ENCODE results near the gene DNAJC10.
"Not testable (repeated sequence)": the region's sequence is repeated elsewhere in the genome, so short reads cannot be mapped to it uniquely, and the experiment has no call there.

Gene DNAJC10

GRCh38 chr2:182715892-182716649 is at the start of gene DNAJC10:
DNAJC10 (plus strand) TSS chr2:182716257; CDS start chr2:182718087, 1,830 bp downstream.
- peak within 1 kb of the TSS; percentile 85 for H3K9ac ChIP-seq (ENCODE audit: low read length)
- H3K4me1 ChIP-seq (ENCODE audit: control insufficient read depth, insufficient read depth, low read length), result peaks cover 6% of the 10 kb centered on the region
- H3K36me3 ChIP-seq (ENCODE audit: control insufficient read depth, insufficient read depth, low read length), result no peaks in the 10 kb centered on the region
- H3K4me3 ChIP-seq (ENCODE audit: low read length), result peak within 1 kb of the TSS; percentile 81
- H3K9me3 ChIP-seq (ENCODE audit: control insufficient read depth, low read length), result no peaks in the 10 kb centered on the region
- H3K27me3 ChIP-seq (ENCODE audit: control insufficient read depth, insufficient read depth, low read length), result no peaks in the 10 kb centered on the region

DNA sequence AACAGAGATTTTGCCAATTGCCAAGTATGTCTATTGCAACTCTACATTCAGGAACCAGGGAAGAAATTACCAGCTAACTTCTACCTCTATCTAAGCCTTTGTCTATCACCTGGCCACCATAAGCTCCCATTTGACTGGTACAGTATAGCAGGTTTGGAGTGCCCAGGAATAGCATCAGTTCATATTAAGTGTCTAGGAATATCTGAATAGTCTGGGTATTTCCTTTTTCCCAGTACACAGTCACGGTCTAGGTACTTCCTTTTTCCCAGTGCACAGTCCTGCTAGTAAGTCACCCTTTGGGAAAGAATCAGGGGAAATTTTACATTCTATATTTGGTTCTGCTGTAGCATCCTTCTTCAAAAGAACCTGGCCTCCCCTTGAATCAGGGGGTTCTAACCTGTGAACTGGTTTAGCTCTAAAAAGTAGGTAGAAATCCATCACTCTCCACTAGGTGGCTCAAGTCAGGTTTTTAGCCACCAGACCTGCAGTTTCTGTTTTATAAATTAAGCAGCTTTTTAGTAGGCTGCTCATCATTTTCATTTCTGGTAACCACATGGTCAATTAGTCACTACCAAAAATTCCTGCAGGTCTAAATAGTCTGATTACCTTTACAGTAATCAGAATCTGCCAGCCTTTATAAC is 49.3 kb upstream of the DNAJC10 start:
- H3K36me3 ChIP-seq (ENCODE audit: control insufficient read depth, insufficient read depth, low read length), result no peaks in the 10 kb centered on the region
- H3K27me3 ChIP-seq (ENCODE audit: control insufficient read depth, insufficient read depth, low read length), result no peaks in the 10 kb centered on the region
- no peaks in the 10 kb centered on the region for H3K9me3 ChIP-seq (ENCODE audit: control insufficient read depth, low read length)
- H3K4me1 ChIP-seq (ENCODE audit: control insufficient read depth, insufficient read depth, low read length), result no peaks in the 10 kb centered on the region
- H3K4me3 ChIP-seq (ENCODE audit: low read length), result no peak overlapping the region
- no peak overlapping the region for H3K9ac ChIP-seq (ENCODE audit: low read length)

DNA sequence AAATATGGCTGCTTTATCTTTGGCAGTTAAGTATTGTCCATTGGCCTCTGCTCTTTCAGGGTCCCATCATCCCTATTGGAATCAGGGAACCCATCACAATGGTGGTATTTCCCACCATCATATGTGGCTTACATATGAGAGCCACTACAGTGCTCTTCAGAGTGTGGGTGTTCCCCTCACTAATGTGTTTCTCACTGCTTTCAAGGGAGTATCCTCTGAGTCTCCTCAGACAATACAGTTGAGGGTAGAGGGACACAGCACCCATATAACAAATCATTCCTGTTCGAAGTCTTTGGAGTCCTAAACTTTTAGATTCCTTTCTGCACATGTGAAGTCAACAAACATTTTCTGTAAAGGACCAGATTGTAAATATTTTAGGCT is 48.8 kb upstream of the DNAJC10 start:
- H3K4me3 ChIP-seq (ENCODE audit: low read length), result no peak overlapping the region
- no peak overlapping the region for H3K9ac ChIP-seq (ENCODE audit: low read length)
- H3K27me3 ChIP-seq (ENCODE audit: control insufficient read depth, insufficient read depth, low read length), result no peaks in the 10 kb centered on the region
- no peaks in the 10 kb centered on the region for H3K4me1 ChIP-seq (ENCODE audit: control insufficient read depth, insufficient read depth, low read length)
- H3K9me3 ChIP-seq (ENCODE audit: control insufficient read depth, low read length), result no peaks in the 10 kb centered on the region
- no peaks in the 10 kb centered on the region for H3K36me3 ChIP-seq (ENCODE audit: control insufficient read depth, insufficient read depth, low read length)

DNA sequence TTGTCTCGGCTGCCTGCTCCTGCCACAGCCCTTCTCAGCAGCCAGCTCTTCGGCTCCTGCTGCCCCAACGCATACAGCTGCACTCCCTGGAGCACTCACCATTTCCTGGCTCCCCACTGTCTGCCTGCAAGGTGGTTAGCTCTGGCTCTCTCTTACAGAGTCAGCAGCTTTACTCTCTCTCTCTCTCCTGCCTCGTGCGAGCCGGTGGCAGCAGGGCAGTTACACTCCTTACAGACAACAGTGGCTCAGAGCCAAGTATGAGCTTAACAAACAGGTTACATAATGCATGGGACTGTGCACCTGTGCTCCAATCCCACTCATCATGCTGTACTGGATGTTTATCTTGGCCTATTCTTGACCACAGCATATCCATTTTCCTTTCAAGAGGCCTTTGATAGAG is 47.4 kb upstream of the DNAJC10 start:
- no peak overlapping the region for H3K4me3 ChIP-seq (ENCODE audit: low read length)
- H3K9ac ChIP-seq (ENCODE audit: low read length), result no peak overlapping the region
- H3K36me3 ChIP-seq (ENCODE audit: control insufficient read depth, insufficient read depth, low read length), result no peaks in the 10 kb centered on the region
- no peaks in the 10 kb centered on the region for H3K4me1 ChIP-seq (ENCODE audit: control insufficient read depth, insufficient read depth, low read length)
- no peaks in the 10 kb centered on the region for H3K9me3 ChIP-seq (ENCODE audit: control insufficient read depth, low read length)
- H3K27me3 ChIP-seq (ENCODE audit: control insufficient read depth, insufficient read depth, low read length), result no peaks in the 10 kb centered on the region

GRCh38 chr2:182672466-182673165 is 43.4 kb upstream of the DNAJC10 start:
- Histone ChIP-seq H3K9ac (ENCODE audit: low read length) (no peak overlapping the region), H3K27me3 (ENCODE audit: control insufficient read depth, insufficient read depth, low read length) (no peaks in the 10 kb centered on the region), H3K36me3 (ENCODE audit: control insufficient read depth, insufficient read depth, low read length) (no peaks in the 10 kb centered on the region), H3K4me1 (ENCODE audit: control insufficient read depth, insufficient read depth, low read length) (no peaks in the 10 kb centered on the region), H3K9me3 (ENCODE audit: control insufficient read depth, low read length) (no peaks in the 10 kb centered on the region), H3K4me3 (ENCODE audit: low read length) (no peak overlapping the region)

DNA sequence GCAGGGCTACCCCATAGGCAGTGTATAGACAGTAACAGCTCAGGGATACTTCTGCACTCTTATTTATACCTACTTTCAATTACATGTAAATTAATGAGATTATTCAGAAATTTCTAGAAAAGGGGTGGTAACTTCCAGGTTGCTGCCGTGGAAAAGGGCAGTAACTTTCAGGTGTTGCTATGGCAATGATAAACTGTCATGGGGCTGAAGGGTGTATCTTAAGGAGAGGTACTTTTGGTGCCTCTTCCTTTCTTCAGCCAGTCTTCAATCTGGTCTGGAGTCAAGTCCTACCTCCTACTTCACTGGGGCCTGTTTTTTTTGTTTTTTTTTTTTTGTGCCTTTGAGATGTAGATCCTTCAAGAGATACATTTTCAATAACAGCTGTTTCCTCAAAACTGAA is 35.2 kb upstream of the DNAJC10 start:
- H3K4me1 ChIP-seq (ENCODE audit: control insufficient read depth, insufficient read depth, low read length), result no peaks in the 10 kb centered on the region
- H3K4me3 ChIP-seq (ENCODE audit: low read length), result no peak overlapping the region
- no peak overlapping the region for H3K9ac ChIP-seq (ENCODE audit: low read length)
- H3K9me3 ChIP-seq (ENCODE audit: control insufficient read depth, low read length), result no peaks in the 10 kb centered on the region
- no peaks in the 10 kb centered on the region for H3K36me3 ChIP-seq (ENCODE audit: control insufficient read depth, insufficient read depth, low read length)
- no peaks in the 10 kb centered on the region for H3K27me3 ChIP-seq (ENCODE audit: control insufficient read depth, insufficient read depth, low read length)

DNA sequence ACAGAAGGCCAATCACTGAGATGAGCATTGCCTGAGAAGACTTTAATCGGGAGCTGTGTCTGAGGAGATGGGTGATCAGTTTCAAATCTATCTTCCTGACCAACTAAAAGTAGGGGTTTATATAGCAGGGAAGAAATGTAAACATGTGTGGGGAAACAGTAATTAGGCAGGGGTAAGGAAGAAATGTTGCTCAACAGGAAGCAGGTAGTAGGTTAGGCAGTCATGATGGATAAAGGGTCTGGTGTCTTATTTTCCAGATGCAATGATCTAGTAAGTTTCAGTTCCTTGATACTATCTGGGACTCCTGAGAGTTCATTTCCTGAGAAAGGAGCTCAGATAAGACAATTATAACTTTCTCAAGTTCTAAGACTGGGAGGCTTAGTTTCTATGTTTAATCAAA is 33.8 kb upstream of the DNAJC10 start:
- H3K9ac ChIP-seq (ENCODE audit: low read length), result no peak overlapping the region
- no peaks in the 10 kb centered on the region for H3K27me3 ChIP-seq (ENCODE audit: control insufficient read depth, insufficient read depth, low read length)
- no peaks in the 10 kb centered on the region for H3K36me3 ChIP-seq (ENCODE audit: control insufficient read depth, insufficient read depth, low read length)
- no peak overlapping the region for H3K4me3 ChIP-seq (ENCODE audit: low read length)
- H3K9me3 ChIP-seq (ENCODE audit: control insufficient read depth, low read length), result no peaks in the 10 kb centered on the region
- H3K4me1 ChIP-seq (ENCODE audit: control insufficient read depth, insufficient read depth, low read length), result no peaks in the 10 kb centered on the region

GRCh38 chr2:182685559-182685958 is 30.5 kb upstream of the DNAJC10 start:
- Histone ChIP-seq H3K9me3 (ENCODE audit: control insufficient read depth, low read length) (no peaks in the 10 kb centered on the region), H3K27me3 (ENCODE audit: control insufficient read depth, insufficient read depth, low read length) (no peaks in the 10 kb centered on the region), H3K4me1 (ENCODE audit: control insufficient read depth, insufficient read depth, low read length) (no peaks in the 10 kb centered on the region), H3K36me3 (ENCODE audit: control insufficient read depth, insufficient read depth, low read length) (no peaks in the 10 kb centered on the region), H3K4me3 (ENCODE audit: low read length) (no peak overlapping the region), H3K9ac (ENCODE audit: low read length) (no peak overlapping the region)

- not testable (repeated sequence) for H3K27me3 ChIP-seq (ENCODE audit: control insufficient read depth, insufficient read depth, low read length); H3K4me3 ChIP-seq (ENCODE audit: low read length); H3K36me3 ChIP-seq (ENCODE audit: control insufficient read depth, insufficient read depth, low read length); H3K9ac ChIP-seq (ENCODE audit: low read length); H3K4me1 ChIP-seq (ENCODE audit: control insufficient read depth, insufficient read depth, low read length); H3K9me3 ChIP-seq (ENCODE audit: control insufficient read depth, low read length)
These were observed 29.3 kb upstream of the DNAJC10 start for GRCh38 chr2:182686763-182687162.

- Histone ChIP-seq H3K27me3 (ENCODE audit: control insufficient read depth, insufficient read depth, low read length) (no peaks in the 10 kb centered on the region), H3K36me3 (ENCODE audit: control insufficient read depth, insufficient read depth, low read length) (no peaks in the 10 kb centered on the region), H3K4me3 (ENCODE audit: low read length) (no peak overlapping the region), H3K9me3 (ENCODE audit: control insufficient read depth, low read length) (no peaks in the 10 kb centered on the region), H3K9ac (ENCODE audit: low read length) (no peak overlapping the region), H3K4me1 (ENCODE audit: control insufficient read depth, insufficient read depth, low read length) (no peaks in the 10 kb centered on the region)
These were observed 21.9 kb upstream of the DNAJC10 start for GRCh38 chr2:182694189-182694588.

GRCh38 chr2:182695776-182696175 is 20.3 kb upstream of the DNAJC10 start:
- Histone ChIP-seq H3K27me3 (ENCODE audit: control insufficient read depth, insufficient read depth, low read length) (no peaks in the 10 kb centered on the region), H3K36me3 (ENCODE audit: control insufficient read depth, insufficient read depth, low read length) (no peaks in the 10 kb centered on the region), H3K4me3 (ENCODE audit: low read length) (no peak overlapping the region), H3K4me1 (ENCODE audit: control insufficient read depth, insufficient read depth, low read length) (no peaks in the 10 kb centered on the region), H3K9ac (ENCODE audit: low read length) (no peak overlapping the region), H3K9me3 (ENCODE audit: control insufficient read depth, low read length) (no peaks in the 10 kb centered on the region)

DNA sequence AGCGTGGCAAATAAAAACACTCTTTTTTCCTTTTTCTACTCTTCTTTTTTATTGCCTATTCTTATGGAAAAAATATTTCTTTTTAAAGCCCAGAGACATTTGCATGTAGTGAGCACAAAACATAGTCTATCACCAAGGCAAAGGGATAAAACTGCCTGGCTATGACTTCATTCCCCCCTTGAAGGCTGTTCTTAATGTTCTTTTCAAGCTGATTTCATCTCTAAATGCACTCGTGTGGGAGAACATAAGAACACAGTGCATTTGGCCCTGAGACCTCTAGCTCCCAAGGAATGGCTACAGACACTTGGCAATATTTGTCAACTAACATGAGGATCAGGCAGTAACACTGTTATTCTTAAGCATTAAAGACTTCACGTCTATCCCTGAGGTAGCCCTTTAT is 17.4 kb upstream of the DNAJC10 start:
- H3K27me3 ChIP-seq (ENCODE audit: control insufficient read depth, insufficient read depth, low read length), result no peaks in the 10 kb centered on the region
- H3K4me1 ChIP-seq (ENCODE audit: control insufficient read depth, insufficient read depth, low read length), result no peaks in the 10 kb centered on the region
- H3K9ac ChIP-seq (ENCODE audit: low read length), result no peak overlapping the region
- no peak overlapping the region for H3K4me3 ChIP-seq (ENCODE audit: low read length)
- no peaks in the 10 kb centered on the region for H3K9me3 ChIP-seq (ENCODE audit: control insufficient read depth, low read length)
- H3K36me3 ChIP-seq (ENCODE audit: control insufficient read depth, insufficient read depth, low read length), result no peaks in the 10 kb centered on the region

All from mucosa of stomach (tissue), 1 donor.